ENCODE measurements around the gene AP1G2. TPM values are rescaled to one million over a fixed set of nuclear protein-coding genes. Genes with fewer than 3 reads are reported as not detected.

AP1G2 gene
- total and polyA plus RNA-seq, 2 of the 13 experiments (the other 11 are each of a cell fraction or from before 2014, with no cell fraction given) = 96.9 to 611 TPM

GRCh38 chr14:23609411-23610089 lies 42.0 kb upstream of the AP1G2 start (continued):
- TF ChIP-seq MLXIP (CRISPR knock-in tag; IDR thresholded peaks at IDR 0.05; ENCODE audit: borderline replicate concordance) (0 out of 2 replicates have a peak, but pooled peaks have one; percentile 28), ZNF629 (CRISPR knock-in tag; conservative IDR thresholded peaks at IDR 0.05) (peak; percentile 68; the same call in 1 of the 2 replicates), PHF5A (CRISPR knock-in tag; IDR thresholded peaks at IDR 0.05; ENCODE audit: low read depth, unreplicated experiment) (peak; percentile 62), MXD3 (CRISPR knock-in tag; IDR thresholded peaks at IDR 0.05) (peak; percentile 65; the same call in 1 of the 2 replicates), SIX1 (CRISPR knock-in tag; IDR thresholded peaks at IDR 0.05; ENCODE audit: borderline replicate concordance) (peak; percentile 85), NAIF1 (CRISPR knock-in tag; IDR thresholded peaks at IDR 0.05; ENCODE audit: borderline replicate concordance) (peak; percentile 33; the same call in 1 of the 2 replicates), ZNF3 (CRISPR knock-in tag; IDR thresholded peaks at IDR 0.05) (peak; percentile 9; the same call in 1 of the 2 replicates), ZFP37 (CRISPR knock-in tag; IDR thresholded peaks at IDR 0.05; ENCODE audit: borderline replicate concordance) (peak; percentile 96), LRRFIP1 (CRISPR knock-in tag; conservative IDR thresholded peaks at IDR 0.05) (0 out of 2 replicates have a peak, but pooled peaks have one; percentile 27), MIER3 (CRISPR knock-in tag; IDR thresholded peaks at IDR 0.05; ENCODE audit: borderline replicate concordance) (peak; percentile 95), HNF1A (IDR thresholded peaks at IDR 0.05; ENCODE audit: low read depth) (peak; percentile 79), HNF1A (CRISPR knock-in tag; IDR thresholded peaks at IDR 0.05; ENCODE audit: borderline replicate concordance) (peak; percentile 63), ZNF784 (CRISPR knock-in tag; IDR thresholded peaks at IDR 0.05; ENCODE audit: borderline replicate concordance) (peak; percentile 89), ZNF766 (CRISPR knock-in tag; IDR thresholded peaks at IDR 0.05; ENCODE audit: borderline replicate concordance) (peak; percentile 82; the same call in 1 of the 2 replicates), PBX3 (CRISPR knock-in tag; IDR thresholded peaks at IDR 0.05; ENCODE audit: borderline replicate concordance) (0 out of 2 replicates have a peak, but pooled peaks have one; percentile 23)
